HG02623 (cell line): ENCODE measurements around the gene CPXM2.

ENCODE experiments used
- ATAC-seq: cut with Tn5 transposase; IDR thresholded peaks from one replicate; pipeline ENCODE4 v1.9.1; 2021; ENCODE audit warnings: moderate library complexity; ENCODE audit not compliant: unreplicated experiment

CPXM2 gene

DNA sequence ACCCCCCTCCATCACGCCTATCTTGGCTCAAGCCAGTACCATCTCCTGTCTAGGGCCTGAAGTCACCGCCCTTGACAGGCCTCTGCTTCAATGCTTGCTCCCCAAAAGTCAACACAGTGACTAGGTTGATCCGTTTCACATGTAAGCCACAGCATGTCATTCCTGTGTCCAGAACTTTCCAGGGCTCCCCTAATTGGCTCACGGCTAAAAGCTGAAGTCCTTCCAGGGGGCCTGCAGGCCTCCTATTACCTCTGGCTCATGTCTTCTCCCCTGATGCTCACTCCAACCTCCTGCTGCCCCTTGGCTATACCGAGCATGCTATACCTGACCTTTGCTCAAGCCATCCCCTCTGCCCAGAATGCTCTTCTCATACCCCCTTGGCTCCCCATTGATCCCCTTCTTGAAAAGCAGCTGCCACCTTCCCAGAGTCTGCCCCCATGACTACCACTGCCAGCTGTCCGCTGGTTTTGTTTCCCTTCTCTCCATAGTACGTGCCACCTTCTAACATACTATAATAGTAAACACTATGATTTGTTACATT lies 39.1 kb downstream of the CPXM2 start:
- ATAC-seq, result no peak

DNA sequence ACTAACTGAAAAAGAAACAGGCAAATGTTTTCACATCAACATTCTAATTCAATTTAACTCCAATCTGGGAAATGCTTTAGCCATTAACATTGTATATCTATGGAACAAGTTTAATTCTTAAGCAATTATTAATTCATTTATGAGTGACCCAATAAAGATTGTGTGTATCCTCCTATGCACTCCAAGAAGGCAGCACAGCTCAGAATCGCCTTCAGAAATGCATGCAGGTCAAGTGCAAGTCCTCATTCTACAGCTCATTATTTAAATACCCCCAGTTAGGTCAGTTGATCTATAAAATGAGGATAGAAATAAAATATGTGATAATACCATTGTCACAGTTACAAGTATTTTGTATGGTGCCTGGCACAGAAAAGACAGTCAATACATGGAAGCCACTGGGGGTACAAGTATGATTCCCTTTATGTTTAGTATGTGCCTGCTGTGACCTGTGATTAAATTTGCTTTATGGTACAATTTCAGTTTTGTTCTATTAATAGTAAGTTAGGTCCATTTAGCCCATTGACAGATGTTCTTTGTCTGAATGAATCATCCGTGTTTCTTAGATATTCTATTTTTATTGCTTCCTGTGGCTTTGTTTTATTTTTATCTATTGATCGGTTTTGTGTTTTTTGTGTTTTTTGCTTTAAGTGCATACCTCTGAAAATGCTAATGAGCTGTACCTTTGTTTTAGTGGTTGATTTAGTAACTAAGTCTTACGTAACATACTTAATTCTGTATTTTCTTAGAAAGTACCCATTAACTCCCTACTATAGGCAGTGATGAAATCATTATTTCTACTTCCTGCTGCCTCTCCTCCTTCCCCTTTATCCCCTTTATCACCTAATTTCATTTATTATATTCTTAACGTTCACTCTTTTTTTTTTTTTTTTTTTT lies 42.8 kb downstream of the CPXM2 start:
- ATAC-seq, result peak; percentile 70

DNA sequence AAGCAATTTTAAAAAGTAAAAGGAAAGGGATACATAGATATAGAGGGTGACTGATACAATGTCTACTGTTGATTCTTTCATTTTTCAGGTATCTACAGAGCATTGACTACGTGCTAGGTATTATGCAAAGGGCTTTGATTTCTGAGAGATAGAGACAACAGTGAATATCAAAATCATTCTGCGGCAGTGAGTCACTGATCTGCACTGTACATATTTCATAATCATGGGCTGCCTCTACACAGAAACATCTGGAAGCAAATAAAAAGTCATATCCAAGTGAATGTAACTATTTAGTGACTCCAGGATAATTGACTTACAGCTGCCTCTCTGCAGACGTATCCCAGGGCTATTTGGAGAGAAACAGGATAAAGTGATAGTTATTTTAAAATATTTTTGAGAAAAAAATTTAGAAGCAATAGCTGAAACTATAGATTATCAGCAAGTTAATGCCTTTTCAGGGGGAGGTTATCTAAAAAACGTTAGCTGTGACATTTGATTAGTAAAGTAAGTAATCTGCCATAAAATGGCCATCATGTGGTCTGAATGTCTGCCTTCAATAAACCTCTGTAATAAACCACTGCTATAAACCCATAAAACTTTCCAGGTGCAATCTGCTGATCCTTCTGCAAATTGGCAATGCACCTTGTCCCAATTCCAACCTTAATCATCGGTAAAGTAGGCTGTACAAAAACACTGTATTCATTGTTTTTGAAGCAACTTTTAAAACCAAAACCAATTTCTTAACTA lies 43.7 kb downstream of the CPXM2 start:
- no peak for ATAC-seq

DNA sequence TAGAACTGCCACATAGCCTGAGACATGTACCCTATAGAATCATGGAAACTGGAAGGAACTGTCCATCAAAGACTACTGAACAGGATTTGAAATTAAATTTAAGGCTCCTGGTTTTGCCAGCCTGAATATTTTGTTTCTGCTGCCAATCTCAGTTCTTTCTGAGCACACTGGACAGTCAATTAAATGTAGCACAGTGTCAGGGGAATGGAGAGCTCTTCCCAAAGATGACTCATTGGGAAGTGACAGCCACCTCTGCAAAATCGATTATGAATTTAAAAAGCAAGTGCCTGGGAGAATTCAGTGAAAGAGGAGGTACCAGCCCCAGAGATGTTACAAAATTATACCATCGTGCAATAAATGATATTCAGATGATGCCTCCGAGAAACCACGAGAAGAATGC lies 47.8 kb downstream of the CPXM2 start:
- ATAC-seq, result no peak

DNA sequence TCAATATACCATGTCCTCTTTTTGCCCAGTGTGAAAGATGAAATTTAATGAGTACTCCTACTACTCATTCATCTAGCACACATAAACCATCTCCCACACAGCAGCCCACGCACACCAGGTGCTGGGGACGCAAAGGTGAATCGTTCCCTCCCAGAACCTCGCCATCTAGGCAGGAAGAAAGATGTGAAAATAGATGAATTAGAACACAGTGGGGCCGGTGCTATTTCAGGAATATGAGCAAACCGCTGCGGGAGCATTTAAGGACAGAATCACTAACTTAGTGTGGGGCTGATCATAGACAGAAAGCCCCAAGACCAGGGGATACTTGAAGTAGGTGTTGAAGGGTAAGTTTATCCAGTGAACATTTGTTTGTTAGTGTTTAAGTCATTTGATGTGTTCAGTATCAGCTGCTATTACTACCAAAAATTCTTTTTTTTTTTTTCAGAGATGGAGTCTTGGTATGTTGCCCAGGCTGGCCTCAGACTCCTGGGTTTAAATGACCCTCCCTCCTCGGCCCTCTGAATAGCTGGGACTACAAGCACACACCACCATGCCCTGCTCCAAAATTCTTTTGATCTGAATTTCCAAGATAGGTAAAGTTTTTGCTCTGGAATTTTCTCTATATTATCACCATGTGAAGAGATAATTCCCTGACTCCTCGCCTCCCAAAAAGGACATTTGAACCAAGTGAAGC lies 48.8 kb downstream of the CPXM2 start:
- no peak for ATAC-seq

DNA sequence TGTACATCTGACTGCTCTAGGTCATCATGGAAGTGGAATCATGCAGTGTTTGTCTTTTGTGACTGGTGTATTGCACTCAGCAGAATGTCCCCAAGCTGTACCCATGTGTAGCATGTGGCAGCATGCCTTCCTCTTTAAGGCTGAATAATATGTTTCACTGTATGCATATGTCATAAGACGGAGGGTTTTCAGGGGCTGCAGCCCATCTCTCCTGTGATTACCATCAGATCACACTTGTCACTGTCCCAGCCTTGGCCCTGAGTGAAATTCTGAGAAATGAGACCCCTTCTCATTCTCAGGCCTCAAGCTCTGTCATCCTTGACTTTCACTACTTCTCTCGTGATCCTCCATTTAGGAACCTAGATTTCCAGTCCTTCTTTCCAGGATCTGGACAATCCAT lies 50.0 kb downstream of the CPXM2 start:
- no peak for ATAC-seq

DNA sequence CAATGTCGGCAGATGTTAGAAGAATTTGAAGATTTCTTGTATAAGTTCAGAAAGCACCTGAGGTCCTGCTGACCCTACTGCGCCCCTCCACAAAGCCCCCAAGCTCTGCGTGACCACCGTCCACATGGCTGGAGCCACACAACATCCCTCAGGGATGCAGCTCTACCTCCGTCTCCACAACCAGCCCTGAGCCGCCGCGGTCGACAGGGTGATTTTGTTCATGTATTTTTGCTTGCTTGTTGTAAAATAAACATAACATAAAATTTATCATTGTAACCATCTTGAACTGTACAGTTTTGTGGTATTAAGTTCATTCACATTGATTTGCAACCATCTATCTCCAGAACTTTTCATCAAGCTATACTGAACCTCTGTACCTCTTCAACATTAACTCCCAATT lies 50.5 kb downstream of the CPXM2 start:
- no peak for ATAC-seq

DNA sequence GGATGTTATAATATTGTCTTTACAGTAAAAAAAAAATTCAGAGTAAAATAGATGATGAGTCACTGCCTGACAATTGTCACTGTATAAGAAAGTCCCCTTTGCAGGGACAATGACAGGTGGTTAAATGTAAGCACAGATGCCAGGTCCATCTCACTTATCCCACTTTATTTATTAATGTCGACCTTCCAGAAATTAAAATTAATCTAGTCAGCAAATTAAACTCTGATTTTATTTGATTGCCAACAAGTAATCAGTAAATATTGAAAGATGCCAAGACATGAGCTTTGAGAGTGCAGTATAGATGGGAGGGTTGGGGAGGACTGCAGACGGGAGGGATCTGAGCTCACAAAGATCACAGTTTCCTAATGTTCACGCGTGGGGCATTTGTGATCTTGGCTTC lies 50.9 kb downstream of the CPXM2 start:
- ATAC-seq, result no peak

DNA sequence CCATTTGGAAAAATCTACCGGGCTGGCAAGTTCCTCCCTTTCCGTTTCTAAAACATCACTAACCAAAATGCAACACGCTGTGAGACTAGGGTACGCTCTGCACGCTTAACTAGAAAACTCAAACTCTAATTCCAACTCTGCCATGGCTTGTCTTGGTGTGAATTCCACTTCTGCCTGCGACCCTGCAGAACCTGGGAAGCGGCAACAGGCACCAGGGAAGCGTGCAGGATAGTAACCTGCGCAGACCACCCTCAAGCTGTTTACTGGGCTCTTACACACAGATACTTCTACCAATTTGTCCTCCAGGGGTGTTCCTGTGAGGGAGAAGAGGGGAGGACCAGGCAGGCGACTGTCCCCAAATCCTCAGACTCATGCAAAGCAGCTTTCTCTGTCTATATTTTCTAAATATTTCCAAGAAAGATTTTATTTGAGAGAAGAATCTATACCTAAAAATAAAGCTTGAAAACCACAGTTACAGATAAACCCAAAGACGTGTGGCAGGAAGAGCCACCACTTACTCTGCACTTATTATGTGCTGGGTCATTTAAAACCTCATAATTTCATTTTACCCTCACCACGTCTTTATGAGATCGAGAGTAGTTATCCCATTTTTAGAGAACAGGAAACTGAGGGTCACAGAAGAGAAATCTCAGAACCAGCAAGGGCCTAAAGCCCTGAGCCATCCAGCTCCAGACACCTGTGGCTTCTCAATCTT lies 52.9 kb downstream of the CPXM2 start:
- ATAC-seq, result no peak

DNA sequence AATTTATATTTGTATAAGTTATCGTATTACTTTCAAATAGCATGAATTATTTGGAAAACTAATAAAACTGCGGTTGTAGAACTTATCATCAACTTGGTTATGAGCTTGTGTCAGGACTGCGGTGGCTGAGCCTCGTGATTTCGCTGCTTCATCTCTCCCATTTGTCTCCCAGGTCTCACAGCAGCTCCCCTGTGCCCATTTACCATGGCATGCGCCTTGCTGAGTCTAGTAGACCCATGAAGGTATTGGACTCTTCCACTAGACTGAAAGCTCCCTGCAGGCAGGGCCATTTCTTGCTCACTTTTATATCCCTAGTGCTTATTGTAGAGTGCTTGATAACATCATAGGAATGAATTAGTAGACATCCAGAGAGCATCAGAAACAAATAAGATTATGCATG lies 53.9 kb downstream of the CPXM2 start:
- ATAC-seq, result no peak

DNA sequence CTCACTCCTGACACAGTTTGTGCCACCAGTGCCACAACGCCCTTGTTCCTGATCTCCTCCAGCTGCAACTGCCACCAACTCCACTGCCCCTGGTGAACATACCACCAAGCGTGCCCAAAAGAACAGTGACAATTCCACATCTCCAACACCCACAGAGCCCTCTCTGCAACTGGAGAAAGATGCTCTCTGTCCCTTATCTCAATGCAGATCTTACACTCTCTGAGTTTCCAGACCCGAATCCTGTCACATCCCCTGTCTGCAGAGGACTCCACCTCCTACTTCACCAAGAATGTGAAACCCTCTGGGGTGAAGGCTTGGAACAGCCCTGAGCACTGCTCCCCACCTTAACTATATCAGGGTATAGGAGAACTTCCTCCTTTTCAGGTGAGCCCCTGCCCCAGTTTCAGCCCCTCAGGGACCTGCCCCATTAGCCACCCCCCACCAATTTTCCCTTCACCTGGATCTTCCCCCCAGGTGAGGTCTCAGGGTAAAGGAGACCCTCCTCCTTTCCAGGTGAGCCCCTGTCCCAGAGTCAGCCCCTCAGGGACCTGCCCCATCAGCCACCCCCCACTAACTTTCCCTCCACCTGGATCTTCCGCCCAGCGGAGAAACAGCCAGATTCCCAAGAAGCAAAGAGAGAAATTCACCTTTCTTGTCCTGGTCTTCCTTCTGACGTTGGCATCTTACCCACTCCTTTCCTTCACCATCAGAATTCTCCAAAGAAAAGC lies 55.0 kb downstream of the CPXM2 start:
- ATAC-seq, result no peak

DNA sequence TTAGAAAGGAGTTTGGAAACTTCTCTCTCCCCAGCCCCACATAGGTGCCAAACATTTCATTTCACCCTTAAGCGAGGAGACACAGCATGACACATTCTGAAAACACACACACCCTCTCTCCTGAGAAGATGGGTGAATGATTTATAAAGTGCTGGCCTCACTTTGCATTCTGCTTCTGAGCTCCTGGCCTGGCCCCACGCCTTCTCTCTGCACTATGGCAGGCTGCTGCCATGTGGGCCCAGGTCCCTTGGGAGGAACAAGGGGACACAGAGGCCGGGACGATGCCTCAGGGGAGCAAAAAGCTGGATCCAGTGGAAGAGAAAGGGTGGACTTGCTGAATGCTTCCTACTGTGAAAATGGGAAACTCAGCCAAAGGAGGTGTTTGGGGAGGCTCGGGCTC lies 56.0 kb downstream of the CPXM2 start:
- ATAC-seq, result peak; percentile 85

DNA sequence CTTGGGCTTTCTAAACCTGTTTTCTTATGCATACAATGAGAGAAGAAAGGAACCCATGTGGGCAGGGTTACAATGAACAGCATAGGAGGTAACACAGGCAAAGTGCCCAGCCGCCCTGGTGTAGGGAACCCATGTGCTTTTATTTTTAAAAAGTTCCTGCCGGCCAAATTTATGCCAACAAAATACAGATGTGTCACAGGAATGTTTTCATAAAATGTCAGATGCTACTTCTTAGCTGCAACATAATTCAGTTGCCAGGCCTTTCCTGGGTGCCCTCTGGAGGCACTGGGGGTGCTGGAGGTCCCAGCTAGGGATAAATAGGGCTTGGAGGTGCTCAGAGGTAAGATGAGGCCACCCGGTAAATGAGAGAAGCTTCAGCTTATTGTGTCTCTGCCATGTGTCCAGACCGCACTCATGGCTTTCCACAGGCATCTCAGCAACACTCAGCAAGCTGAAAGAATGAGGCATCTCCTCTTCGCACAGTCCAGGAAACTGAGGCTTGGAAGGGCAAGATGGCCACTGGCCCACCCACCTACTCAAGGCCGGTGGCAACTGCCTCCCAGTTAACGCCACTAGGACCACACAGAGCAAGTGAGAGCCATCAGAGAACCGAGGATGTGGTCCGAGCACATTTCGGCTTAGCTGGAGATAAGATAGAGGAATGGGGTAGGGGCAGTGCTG lies 58.3 kb downstream of the CPXM2 start:
- no peak for ATAC-seq

DNA sequence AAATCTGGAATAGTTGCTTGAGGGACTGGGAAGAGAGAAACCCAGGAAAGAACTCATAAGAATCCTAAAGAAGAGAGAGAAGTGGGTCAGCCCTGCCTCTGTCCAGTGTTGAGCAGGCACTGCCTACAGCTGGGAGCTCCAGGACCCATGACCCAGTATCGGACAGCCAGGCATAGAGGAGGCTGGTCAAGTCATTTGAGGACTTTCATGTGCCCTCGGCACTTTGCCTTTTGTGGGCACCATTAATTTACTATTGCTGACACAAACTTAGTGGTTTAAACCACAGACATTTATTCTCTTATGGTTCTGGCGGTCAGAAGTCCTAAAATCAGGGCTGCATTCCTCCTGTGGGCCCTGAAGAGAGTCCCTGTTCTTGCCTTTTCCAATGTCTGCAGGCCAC lies 60.3 kb downstream of the CPXM2 start:
- ATAC-seq, result no peak

DNA sequence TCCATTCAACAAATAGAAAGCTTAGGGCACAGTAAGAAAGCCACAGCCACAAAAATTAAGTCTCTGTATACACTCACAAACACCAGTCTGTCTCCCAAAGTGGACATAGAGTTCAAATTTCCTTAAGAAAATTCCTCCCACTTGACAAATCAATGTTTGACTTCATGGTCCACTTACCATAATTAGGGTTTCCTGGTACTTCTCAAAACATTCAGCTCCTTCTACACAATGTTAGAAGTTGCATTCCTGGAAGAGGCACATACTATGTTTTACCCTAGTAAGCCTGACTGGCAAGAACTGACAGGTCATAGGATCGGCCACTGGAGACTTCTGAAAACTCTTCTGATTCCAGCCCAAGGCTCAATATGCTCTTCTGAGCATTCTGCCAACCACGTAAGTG lies 70.5 kb downstream of the CPXM2 start:
- no peak for ATAC-seq

DNA sequence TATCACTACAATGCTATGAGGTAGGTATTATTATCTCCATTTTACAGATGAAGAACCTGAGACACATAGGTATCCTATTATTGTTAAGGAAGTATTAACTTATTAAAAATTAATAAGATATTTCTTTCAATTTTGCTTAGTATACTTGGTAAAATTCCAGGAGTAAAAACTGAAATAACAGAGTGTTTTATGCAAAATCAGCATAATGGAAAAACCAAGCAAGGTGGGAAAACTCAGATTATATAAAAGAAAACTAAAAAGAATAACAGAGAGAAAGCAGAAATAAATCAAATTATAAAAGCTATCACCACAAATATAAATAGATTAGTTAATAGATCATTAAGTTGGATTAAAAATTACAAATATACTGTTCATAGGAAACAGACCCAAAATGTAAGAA lies 82.0 kb downstream of the CPXM2 start:
- no peak for ATAC-seq

DNA sequence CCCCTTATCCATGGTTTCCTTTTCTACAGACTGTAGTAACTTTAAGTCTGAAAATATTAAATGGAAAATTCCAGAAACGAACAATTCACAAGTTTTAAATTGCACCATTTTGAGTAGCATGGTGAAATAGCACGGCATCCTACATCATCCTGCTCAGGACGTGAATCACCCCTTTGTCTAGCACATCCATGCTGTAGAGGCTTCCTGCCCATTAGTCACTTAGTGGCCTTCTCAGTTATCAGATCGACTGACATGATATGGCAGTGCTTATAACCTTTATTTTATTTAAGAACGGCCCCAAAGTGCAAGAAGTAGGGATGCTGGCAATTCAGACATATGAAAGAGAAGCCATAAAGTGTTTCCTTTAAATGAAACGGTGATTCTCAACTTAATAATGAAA lies 82.7 kb downstream of the CPXM2 start:
- no peak for ATAC-seq

DNA sequence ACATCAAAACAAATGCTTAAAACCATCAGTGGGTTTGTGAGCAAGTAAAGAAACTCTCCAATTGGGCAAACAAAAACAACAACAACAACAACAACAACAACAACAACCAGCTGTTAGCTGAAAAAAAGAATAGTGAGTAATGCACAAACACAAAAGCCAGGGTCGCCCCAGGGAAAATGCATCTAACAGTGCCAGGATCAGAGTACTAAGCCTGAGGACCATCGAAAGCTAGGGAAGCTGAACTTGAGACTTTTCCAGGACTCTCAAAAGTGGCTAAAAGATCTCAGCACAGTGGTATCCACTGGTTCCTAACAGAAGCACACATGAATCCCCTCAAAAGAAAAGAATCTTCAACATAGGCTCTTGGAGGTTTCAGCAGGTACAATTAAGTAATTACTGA lies 83.3 kb downstream of the CPXM2 start:
- ATAC-seq, result no peak

DNA sequence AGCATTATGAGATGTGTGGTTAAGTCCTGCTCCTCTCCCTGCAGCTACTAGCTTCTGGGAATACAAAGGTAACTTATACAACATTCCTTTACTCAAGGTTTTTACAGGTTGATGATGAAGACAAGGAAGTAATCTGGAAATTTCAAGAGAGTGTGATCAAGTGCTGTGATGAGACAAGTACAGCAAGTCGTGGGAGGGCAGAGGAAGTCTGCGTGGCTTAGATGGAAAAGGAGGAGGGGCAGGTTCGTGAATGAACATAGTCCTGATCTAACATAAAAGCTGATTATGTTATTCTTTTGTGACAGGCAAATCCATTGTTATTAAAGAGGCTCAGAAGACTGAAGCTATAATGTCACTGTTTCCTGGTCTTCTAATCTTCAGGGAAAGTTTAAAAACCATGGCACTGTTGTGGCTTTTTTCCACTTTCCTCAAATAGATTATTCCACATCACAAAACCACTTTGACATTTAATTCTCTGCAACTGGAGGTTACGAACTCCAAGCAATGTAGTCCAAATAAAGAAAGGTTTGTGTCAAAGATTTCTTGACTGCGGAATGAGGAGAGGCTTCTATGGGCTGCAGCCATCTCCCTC lies 84.1 kb downstream of the CPXM2 start:
- no peak for ATAC-seq
